Endothelial cell (in vitro differentiated cells): ENCODE data around the gene RALBP1. TPM values are rescaled to one million over a fixed set of nuclear protein-coding genes. Genes with fewer than 3 reads are reported as not detected.
"Not testable (repeated sequence)": the region's sequence is repeated elsewhere in the genome, so short reads cannot be mapped to it uniquely, and the experiment has no call there.

ENCODE experiments used
- DNase-seq: peaks from one replicate; pipeline ENCODE4 v3.0.0; 2021; ENCODE audit warnings: low spot score
- H3K27ac Mint-ChIP-seq: one replicate; pipeline ENCODE4 v1.8.0; 2021; ENCODE audit warnings: mixed read lengths, inconsistent platforms; ENCODE audit not compliant: unreplicated experiment
- H3K27me3 Mint-ChIP-seq: one replicate; pipeline ENCODE4 v1.8.0; 2021; ENCODE audit warnings: mild to moderate bottlenecking, moderate library complexity, mixed read lengths, inconsistent platforms; ENCODE audit not compliant: unreplicated experiment
- H3K36me3 Mint-ChIP-seq: one replicate; pipeline ENCODE4 v1.8.0; 2021; ENCODE audit warnings: mild to moderate bottlenecking, low read depth, mixed read lengths, inconsistent platforms; ENCODE audit not compliant: unreplicated experiment
- H3K4me1 Mint-ChIP-seq: one replicate; pipeline ENCODE4 v1.8.0; 2021; ENCODE audit warnings: mild to moderate bottlenecking, mixed read lengths, inconsistent platforms; ENCODE audit not compliant: unreplicated experiment
- H3K4me3 Mint-ChIP-seq: one replicate; pipeline ENCODE4 v1.8.0; 2021; ENCODE audit warnings: mild to moderate bottlenecking, mixed read lengths, inconsistent platforms; ENCODE audit not compliant: unreplicated experiment
- H3K9me3 Mint-ChIP-seq: one replicate; pipeline ENCODE4 v1.8.0; 2021; ENCODE audit warnings: mixed read lengths, inconsistent platforms; ENCODE audit not compliant: unreplicated experiment
- CTCF ChIP-seq: fragments of 200-600 bp; sonication (generic); IDR thresholded peaks from one replicate; pipeline ENCODE4 v1.5.0; 2021; ENCODE audit warnings: antibody characterized with exemption; ENCODE audit not compliant: unreplicated experiment
- total RNA-seq: library from RNA; stranded (reverse); fragmentation: NEBNext Ultra II Directional; extraction: Animal tissue kit (Norgen Biotek cat#: 25700); gene quantifications from one replicate; pipeline ENCODE4 v1.2.1, GENCODE V29; 2021; ENCODE audit not compliant: unreplicated experiment

The RALBP1 gene
- total RNA-seq, 1 donor from 2014 or later = 56.8 TPM

GRCh38 chr18:9478545-9478944 is 3.2 kb downstream of the RALBP1 start:
- Mint-ChIP-seq H3K27ac (no peak overlapping the region), H3K27me3 (no peaks in the 10 kb centered on the region), H3K9me3 (no peaks in the 10 kb centered on the region), H3K36me3 (peaks cover 10% of the 10 kb centered on the region), H3K4me3 (no peak overlapping the region), H3K4me1 (peaks cover 9% of the 10 kb centered on the region)
- DNase-seq = no peak
- no peak for TF ChIP-seq CTCF

GRCh38 chr18:9482790-9483189 is 7.5 kb downstream of the RALBP1 start:
- no peak overlapping the region for H3K27ac Mint-ChIP-seq
- peaks cover 5% of the 10 kb centered on the region for H3K36me3 Mint-ChIP-seq
- H3K4me3 Mint-ChIP-seq = no peak overlapping the region
- H3K9me3 Mint-ChIP-seq = no peaks in the 10 kb centered on the region
- no peak for DNase-seq
- H3K4me1 Mint-ChIP-seq = no peaks in the 10 kb centered on the region
- TF ChIP-seq CTCF = no peak
- H3K27me3 Mint-ChIP-seq = no peaks in the 10 kb centered on the region

GRCh38 chr18:9483526-9483925 is 8.2 kb downstream of the RALBP1 start:
- no peak for TF ChIP-seq CTCF
- Mint-ChIP-seq H3K36me3 (peaks cover 5% of the 10 kb centered on the region), H3K27me3 (no peaks in the 10 kb centered on the region), H3K4me1 (peaks cover 5% of the 10 kb centered on the region), H3K9me3 (no peaks in the 10 kb centered on the region), H3K4me3 (no peak overlapping the region), H3K27ac (no peak overlapping the region)
- no peak for DNase-seq

GRCh38 chr18:9484856-9485255 is 9.5 kb downstream of the RALBP1 start:
- H3K4me1 Mint-ChIP-seq, H3K4me3 Mint-ChIP-seq, H3K9me3 Mint-ChIP-seq, DNase-seq, H3K36me3 Mint-ChIP-seq, H3K27me3 Mint-ChIP-seq, H3K27ac Mint-ChIP-seq: not testable (repeated sequence)

GRCh38 chr18:9488538-9488937 is 13.2 kb downstream of the RALBP1 start:
- DNase-seq = no peak
- Mint-ChIP-seq H3K4me3 (no peak overlapping the region), H3K9me3 (no peaks in the 10 kb centered on the region), H3K4me1 (peaks cover 9% of the 10 kb centered on the region), H3K27me3 (no peaks in the 10 kb centered on the region), H3K27ac (no peak overlapping the region), H3K36me3 (no peaks in the 10 kb centered on the region)
- no peak for TF ChIP-seq CTCF
